Kidney (tissue), 14 donors: ENCODE measurements around the gene ABHD16A. TPM values are rescaled to one million over a fixed set of nuclear protein-coding genes. Genes with fewer than 3 reads are reported as not detected.

ENCODE experiments used
- DNase-seq, 5 donors: peaks; one replicate each; pipeline ENCODE4 v3.0.0-alpha.2; 2013 to 2020
- FAIRE-seq: peaks from 2 replicates; lab custom pipeline; 2012; peaks lifted over from hg19 to GRCh38; lab: Jason Lieb, UNC
- H3K27ac ChIP-seq, 2 donors: one replicate each; pipeline ENCODE4 v1.7.0; 2013; ENCODE audit warnings: low read depth in 2 of 2, low read length in 2 of 2, inconsistent platforms in 1 of 2
- H3K27me3 ChIP-seq: one replicate; pipeline ENCODE4 v1.7.1; 2013; ENCODE audit warnings: low read length, inconsistent platforms; ENCODE audit not compliant: control insufficient read depth, insufficient read depth
- H3K36me3 ChIP-seq, 3 donors: one replicate each; pipeline versions ENCODE4 v1.7.0 to v1.7.1; 2013; ENCODE audit warnings: low read length in 3 of 3, control low read depth in 1 of 3, inconsistent platforms in 1 of 3; ENCODE audit not compliant: insufficient read depth in 3 of 3, control insufficient read depth in 2 of 3
- H3K4me1 ChIP-seq, 3 donors: one replicate each; pipeline versions ENCODE4 v1.7.0 to v1.7.1; 2013; ENCODE audit warnings: low read length in 3 of 3, inconsistent platforms in 1 of 3, low read depth in 1 of 3; ENCODE audit not compliant: control insufficient read depth in 2 of 3, insufficient read depth in 2 of 3
- H3K4me3 ChIP-seq, 3 donors: one replicate each; pipeline versions ENCODE4 v1.7.0 to v1.8.1; 2013; ENCODE audit warnings: low read length in 3 of 3, control low read depth in 1 of 3, inconsistent platforms in 1 of 3
- H3K9ac ChIP-seq, 3 donors: one replicate each; pipeline versions ENCODE4 v1.7.0 to v1.7.1; 2013; ENCODE audit warnings: low read length in 3 of 3, control low read depth in 1 of 3, inconsistent platforms in 1 of 3
- H3K9me3 ChIP-seq, 3 donors: one replicate each; pipeline versions ENCODE4 v1.7.0 to v1.7.1; 2013; ENCODE audit warnings: low read length in 3 of 3, control low read depth in 1 of 3, inconsistent platforms in 1 of 3; ENCODE audit not compliant: control insufficient read depth in 2 of 3, insufficient read depth in 1 of 3
- intact Hi-C: fragments of 100-400 bp; cut with DNase I; formaldehyde crosslinking; loops from one replicate; pipeline ENCODE4 v1.11.1; 2022
- polyA plus RNA-seq: library from polyadenylated mRNA; stranded (reverse); fragments of 350-450 nt; fragmentation: Illumina TruSeq; extraction: RNeasy Lipid Tissue Mini Kit (QIAGEN cat#74804); gene quantifications from one replicate; pipeline ENCODE4 v1.2.3, GENCODE V29; 2014; ENCODE audit warnings: low read depth, low replicate concordance; ENCODE audit not compliant: insufficient read depth
- total RNA-seq: library from RNA; stranded (reverse); fragmentation: NEBNext Ultra II Directional; extraction: Animal tissue kit (Norgen Biotek cat#: 25700); gene quantifications from one replicate; pipeline ENCODE4 v1.2.1, GENCODE V29; 2021
- TF ChIP-seq, protein P1 (sequence below): IDR thresholded peaks from 3 replicates; pipeline ENCODE4 v1.5.1; 2012; ENCODE audit warnings: mild to moderate bottlenecking, moderate library complexity, borderline replicate concordance; ENCODE audit not compliant: insufficient read depth; ENCODE audit errors: extremely low read depth
- donor health status: control.
- donor health status: control.
- donor health status: control.
- donor health status: control.
- donor health status: control.
- donor health status: DM: yes; HTN: yes; CAD: no.
- donor health status: Normal renal cell carcinoma (clear cell type).

Gene ABHD16A
- total and polyA plus RNA-seq, 2 donors from 2014 or later: 48.7 to 50.2 TPM

DNA sequence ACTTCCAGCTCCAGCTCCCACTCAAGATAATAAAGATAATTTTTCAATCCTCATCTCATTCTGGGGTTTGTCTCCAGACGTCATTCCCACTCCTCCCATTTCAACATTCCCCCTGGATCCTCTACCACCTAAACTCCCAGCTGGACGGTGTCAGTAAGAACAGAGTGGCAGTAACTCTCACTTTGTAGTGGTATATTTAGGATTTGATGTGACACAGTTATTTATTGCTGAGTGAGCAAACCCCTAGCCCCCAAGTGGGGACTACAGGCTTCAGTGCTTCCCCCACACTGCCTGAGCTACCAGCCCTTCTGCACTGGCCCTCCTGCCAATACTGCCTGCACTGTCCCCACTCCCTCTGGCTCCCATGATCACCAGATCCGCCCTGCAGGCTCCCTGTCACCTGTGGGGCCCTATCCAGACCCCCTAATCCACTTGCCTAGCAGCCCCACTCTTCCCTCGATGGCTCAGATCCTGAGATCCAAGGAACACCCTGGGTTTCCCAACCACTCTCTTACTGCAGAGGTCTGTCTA lies 44.9 kb downstream of the ABHD16A start:
- no peak overlapping the region for H3K27ac ChIP-seq
- no peaks in the 10 kb centered on the region for H3K27me3 ChIP-seq
- H3K4me1 ChIP-seq: peaks cover 0 to 45% (median 36%) of the 10 kb centered on the region in 3 donors
- intact Hi-C loops: no loop called here
- DNase-seq: no peak
- TF ChIP-seq, protein P1, sequence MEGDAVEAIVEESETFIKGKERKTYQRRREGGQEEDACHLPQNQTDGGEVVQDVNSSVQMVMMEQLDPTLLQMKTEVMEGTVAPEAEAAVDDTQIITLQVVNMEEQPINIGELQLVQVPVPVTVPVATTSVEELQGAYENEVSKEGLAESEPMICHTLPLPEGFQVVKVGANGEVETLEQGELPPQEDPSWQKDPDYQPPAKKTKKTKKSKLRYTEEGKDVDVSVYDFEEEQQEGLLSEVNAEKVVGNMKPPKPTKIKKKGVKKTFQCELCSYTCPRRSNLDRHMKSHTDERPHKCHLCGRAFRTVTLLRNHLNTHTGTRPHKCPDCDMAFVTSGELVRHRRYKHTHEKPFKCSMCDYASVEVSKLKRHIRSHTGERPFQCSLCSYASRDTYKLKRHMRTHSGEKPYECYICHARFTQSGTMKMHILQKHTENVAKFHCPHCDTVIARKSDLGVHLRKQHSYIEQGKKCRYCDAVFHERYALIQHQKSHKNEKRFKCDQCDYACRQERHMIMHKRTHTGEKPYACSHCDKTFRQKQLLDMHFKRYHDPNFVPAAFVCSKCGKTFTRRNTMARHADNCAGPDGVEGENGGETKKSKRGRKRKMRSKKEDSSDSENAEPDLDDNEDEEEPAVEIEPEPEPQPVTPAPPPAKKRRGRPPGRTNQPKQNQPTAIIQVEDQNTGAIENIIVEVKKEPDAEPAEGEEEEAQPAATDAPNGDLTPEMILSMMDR: no peak
- peak overlapping the region in 1 of 3 donors; percentile 93 for H3K4me3 ChIP-seq
- H3K36me3 ChIP-seq: peaks cover 0 to 7% (median 6%) of the 10 kb centered on the region in 3 donors
- H3K9ac ChIP-seq: no peak overlapping the region
- H3K9me3 ChIP-seq: no peaks in the 10 kb centered on the region
- no peak for FAIRE-seq

DNA sequence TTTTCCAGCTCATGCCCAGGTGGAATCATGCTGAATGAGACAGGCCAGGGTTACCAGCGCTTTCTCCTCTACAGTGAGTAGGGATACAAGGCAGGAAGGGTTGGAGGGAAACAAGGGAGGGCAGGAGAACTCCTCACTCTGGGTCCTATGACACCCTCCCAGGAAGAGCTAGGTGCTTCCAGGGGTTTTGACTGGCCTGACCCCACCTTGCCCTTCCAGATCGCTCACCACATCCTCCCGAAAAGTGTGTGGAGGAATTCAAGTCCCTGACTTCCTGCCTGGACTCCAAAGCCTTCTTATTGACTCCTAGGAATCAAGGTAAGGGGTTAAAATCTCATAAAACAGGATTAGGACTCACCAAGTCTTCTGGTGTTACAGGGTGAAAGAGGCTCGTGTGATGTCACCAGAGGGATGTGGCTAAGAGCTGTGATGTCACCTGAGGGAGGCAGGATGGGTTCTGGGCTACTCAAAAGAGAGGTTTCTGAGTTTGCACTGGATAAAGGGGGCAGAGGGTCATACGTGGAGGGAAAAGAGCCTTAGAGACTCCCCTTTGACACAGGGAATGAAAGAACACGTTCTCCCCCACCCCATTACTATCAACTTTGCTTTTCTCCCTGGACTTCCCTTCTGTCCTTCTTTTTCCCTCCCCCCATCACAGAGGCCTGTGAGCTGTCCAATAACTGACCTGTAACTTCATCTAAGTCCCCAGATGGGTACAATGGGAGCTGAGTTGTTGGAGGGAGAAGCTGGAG lies 45.5 kb downstream of the ABHD16A start:
- FAIRE-seq: no peak
- TF ChIP-seq, protein P1: no peak
- DNase-seq: no peak
- Histone ChIP-seq H3K4me3 (peak overlapping the region in 1 of 3 donors; percentile 93), H3K9me3 (no peaks in the 10 kb centered on the region), H3K27ac (no peak overlapping the region), H3K36me3 (peaks cover 0 to 7% (median 6%) of the 10 kb centered on the region in 3 donors), H3K27me3 (no peaks in the 10 kb centered on the region), H3K4me1 (peaks cover 0 to 43% (median 35%) of the 10 kb centered on the region in 3 donors), H3K9ac (no peak overlapping the region)
- intact Hi-C loops: no loop called here

DNA sequence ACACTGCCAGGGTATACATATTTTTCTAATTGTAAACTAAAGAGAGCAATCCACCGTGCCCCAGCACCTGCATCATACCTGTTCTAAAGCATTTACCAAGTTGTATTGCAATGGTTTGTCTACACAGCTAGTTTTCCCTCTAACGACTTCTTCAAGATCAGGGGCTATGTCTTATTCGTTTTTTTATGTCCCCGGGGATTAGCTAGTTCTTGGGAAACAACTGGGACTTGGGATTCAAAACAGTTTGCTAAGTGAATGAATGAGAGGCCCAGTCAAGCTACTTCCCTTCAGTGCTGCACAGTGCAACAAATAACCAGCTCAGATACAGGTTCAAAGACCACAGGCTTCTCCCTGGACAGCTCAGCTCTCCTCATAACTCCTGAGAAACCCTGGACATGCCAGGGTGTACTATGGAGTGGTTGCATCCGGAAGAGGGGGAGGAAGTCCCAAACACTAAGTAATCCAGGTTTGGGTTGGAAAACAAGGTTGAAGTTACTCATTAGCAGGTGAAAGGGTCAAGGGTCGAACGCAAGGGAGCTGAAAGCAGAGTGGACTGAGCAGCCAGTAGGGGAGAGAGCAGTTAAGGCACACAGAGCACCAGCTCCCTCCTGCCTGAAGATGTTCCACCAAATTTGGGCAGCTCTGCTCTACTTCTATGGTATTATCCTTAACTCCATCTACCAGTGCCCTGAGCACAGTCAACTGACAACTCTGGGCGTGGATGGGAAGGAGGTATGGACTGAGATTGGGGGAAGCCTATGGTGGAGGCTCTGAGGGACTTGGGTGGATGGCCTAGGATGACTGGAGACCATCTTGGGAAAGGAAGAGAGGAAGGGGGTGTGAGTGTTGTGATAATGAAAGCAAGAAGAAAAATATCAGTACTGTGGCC lies 47.5 kb downstream of the ABHD16A start, which contains the start of gene APOM:
Gene APOM, plus strand, starts transcription at position 546 of the 889 bp plus-strand sequence. Its CDS starts 73 bp downstream, at position 619.
- no peak for FAIRE-seq
- peaks cover 0 to 38% (median 34%) of the 10 kb centered on the region in 3 donors for H3K4me1 ChIP-seq

More for the DNA sequence above, 47.5 kb downstream of the ABHD16A start, which contains the start of gene APOM:
- Histone ChIP-seq H3K27me3 (no peaks in the 10 kb centered on the region), H3K36me3 (peaks cover 0 to 7% (median 5%) of the 10 kb centered on the region in 3 donors), H3K27ac (peak within 1 kb of the TSS; percentile 13 to 33), H3K4me3 (peak within 1 kb of the TSS in 2 of 3 donors; percentile 42 to 63), H3K9me3 (no peaks in the 10 kb centered on the region), H3K9ac (peak within 1 kb of the TSS in 1 of 3 donors; percentile 12)
- intact Hi-C loops: no loop called here
- TF ChIP-seq, protein P1: no peak
- peak in 2 of 5 donors; percentile 36 to 63 for DNase-seq
